ENCODE data around the gene TCF20.
A peak's percentile ranks its signal among the peaks of the same experiment; 100 is the strongest.

The TCF20 gene

DNA sequence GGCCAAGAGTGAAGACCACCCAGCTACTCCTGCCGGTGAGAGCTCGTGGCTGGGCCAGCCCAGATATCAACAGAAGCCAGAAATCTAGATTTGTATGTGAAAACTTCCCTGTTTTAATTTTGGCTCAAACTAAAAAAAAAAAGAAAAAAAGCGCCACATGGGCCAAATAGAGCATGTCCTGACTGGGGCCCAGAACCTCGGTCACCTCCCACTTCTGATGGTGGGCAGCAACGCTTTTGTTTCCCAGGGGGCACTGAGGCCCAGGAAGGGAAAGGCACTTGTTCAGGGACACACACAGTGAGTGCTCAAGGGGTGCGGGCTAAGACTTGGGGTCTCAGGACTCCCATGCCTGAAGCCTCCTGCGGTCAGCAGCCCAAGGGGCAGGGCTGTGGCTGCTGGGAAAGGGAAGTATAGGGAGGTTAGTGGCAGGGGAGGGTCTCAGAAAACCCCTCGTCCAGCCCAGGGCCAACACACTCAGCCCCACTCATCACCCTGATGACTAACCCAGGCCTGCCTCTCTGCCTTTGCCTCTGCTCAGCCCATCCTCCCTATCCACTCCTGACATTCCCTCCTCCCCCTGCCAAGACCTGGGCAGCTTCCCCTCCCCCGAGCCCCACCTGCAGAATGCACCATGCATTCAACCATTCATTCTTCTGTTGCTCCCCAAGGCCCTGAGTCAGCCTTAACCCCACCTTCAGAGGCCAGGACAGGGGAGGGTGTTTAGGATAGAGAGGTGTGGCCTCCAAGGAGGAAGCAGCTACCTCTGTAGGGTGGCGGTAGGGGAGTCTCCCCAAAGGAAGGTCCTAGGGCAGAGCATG is 30.0 kb upstream of the TCF20 start:
- no peak for DNase-seq (ENCODE audit: low read depth in 3 of 3, low spot score in 1 of 3)

DNA sequence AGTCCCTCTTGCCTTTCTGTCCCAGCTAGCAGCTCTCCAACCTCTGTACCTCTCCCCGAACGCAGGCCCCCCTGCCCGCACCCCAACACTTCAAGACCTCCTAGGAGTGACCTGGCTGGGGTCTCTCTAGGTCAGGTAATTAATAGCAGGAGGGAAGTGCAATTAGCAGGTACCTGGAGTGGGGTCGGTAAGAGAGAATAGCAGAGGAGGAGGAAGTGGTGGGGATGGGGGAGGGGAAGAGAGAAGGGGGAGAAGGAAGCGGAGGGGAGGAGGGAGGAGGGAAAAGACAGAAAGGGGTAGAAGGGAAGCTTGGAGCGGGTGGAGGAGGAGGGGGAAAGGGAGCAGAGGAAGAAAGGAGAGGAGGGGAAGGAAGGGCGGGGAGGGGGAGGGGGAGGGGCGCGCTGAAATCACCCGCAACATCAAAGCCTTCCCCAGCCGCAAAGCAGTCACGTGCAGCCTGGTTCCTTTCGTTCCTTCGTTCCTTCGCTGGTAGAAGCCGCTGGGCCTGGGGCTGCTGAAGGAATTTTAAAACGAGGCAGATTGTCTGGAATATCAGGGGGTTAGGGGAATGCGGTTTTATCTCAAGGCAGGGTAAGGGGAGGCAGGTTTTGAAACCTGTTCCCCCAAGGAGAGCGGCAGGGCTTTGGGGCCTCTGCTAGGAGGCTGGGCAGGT is 29.3 kb upstream of the TCF20 start:
- peak in 2 of 3 donors; percentile 31 to 33 for DNase-seq (ENCODE audit: low read depth in 3 of 3, low spot score in 1 of 3)

GRCh38 chr22:42298746-42299145 is 28.3 kb upstream of the TCF20 start:
- DNase-seq (ENCODE audit: low read depth in 3 of 3, low spot score in 1 of 3): no peak

DNA sequence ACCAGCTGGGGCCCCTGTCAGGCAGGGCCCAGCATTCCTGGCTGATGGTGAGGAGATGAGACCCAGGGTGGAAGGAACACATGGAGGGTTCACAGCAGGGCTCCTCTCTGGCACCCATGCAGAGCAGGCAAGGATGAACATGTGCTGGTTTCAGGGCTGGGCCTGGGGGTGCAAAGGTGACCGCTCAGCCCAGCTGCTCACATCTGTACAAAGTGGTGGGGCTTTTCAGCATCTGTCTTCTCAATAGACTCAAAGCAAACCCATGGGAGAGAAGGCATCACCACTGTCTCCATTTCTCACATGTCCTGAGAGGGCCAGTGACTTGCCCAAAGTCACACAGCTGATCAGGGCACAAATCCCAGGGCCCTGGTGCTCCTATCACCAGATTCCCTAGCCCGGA is 27.3 kb upstream of the TCF20 start:
- DNase-seq (ENCODE audit: low read depth in 3 of 3, low spot score in 1 of 3): no peak

GRCh38 chr22:42296883-42297282 is 26.4 kb upstream of the TCF20 start:
- no peak for DNase-seq (ENCODE audit: low read depth in 3 of 3, low spot score in 1 of 3)

GRCh38 chr22:42296381-42296853 is 26.0 kb upstream of the TCF20 start:
- no peak for DNase-seq (ENCODE audit: low read depth in 3 of 3, low spot score in 1 of 3)

- DNase-seq (ENCODE audit: low read depth in 3 of 3, low spot score in 1 of 3): no peak
Observed at GRCh38 chr22:42294034-42294985, 23.9 kb upstream of the TCF20 start.

DNA sequence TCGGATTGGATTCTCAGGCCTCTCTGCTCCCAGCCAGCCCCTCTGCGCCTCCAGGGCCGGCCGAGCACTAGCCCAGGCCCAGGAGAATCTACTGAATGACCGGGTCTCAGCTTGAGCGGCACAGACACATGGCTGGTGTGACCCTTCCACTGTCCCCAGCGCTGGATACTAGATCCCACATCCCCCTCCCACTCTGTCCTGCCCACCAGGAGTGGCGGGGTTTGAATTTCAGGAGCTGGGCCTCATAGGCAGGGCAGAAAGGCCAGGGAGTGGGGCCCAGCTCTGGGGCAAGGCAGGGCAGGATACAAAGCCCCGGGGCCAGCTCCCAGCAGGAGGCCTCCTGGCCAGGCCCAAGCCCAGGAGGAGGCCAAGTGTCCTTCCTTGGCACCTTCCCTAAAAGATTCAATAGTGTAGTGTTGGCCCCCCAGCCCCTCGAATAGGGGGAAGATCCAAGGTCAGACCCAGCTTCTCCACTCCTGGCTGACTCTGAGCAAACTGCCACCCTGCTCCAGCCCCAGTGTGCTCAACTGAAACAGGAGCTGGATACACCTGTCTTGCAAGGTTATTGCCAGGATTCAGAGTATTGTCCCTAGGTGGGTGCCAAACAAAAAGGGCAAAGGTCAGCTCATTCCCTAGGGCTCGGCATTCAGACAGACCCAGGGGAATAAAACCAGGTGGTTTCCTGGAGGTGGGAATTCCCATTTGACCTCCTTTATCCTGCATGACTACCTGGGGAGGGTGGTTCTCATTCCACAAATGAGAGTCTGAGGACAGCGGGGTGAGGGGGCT is 22.5 kb upstream of the TCF20 start:
- no peak for DNase-seq (ENCODE audit: low read depth in 3 of 3, low spot score in 1 of 3)

GRCh38 chr22:42291287-42291686 is 20.8 kb upstream of the TCF20 start:
- DNase-seq (ENCODE audit: low read depth in 3 of 3, low spot score in 1 of 3): no peak

GRCh38 chr22:42289671-42290541 is 19.5 kb upstream of the TCF20 start:
- no peak for DNase-seq (ENCODE audit: low read depth in 3 of 3, low spot score in 1 of 3)

DNA sequence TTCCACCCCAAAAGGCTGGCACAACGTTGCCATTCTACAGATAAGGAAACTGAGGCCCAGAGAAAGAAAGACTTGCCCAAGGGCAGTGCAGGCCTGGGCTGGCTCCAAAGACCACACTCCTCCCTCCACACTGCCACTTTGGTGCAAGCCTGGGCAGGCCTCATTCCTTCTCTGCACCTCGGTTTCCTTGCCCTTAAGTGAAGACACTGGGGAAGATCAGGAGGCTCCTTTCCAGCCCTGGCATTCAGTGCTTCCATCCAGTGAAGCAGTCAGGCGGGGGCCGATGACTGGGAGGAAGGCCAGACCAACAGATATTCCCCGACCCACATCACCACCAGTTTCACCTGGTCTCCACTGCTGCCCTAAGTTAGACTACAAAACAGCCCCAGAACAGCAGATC is 18.3 kb upstream of the TCF20 start:
- no peak for DNase-seq (ENCODE audit: low read depth in 3 of 3, low spot score in 1 of 3)

- no peak for DNase-seq (ENCODE audit: low read depth in 3 of 3, low spot score in 1 of 3)
Observed at GRCh38 chr22:42287174-42287890, 16.9 kb upstream of the TCF20 start.

DNA sequence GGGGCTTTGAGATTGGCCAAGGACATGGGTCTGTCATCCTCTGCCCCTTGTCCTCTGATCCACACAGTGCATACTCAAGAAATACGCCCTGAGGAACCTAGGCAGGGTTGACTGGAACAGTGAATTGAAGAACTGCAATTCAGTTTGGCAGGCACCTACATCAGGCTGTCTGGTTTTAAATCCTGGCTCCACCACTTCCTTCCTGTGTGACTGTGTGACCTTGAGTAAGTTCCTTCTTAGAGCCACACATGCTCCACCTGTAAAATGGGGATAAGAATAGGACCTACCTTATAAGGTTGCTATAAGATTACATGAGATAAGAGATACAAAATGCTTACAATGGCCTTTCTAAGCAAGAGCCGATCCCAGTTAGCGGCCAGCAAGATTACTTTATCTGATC is 15.8 kb upstream of the TCF20 start:
- DNase-seq (ENCODE audit: low read depth in 3 of 3, low spot score in 1 of 3): no peak

DNA sequence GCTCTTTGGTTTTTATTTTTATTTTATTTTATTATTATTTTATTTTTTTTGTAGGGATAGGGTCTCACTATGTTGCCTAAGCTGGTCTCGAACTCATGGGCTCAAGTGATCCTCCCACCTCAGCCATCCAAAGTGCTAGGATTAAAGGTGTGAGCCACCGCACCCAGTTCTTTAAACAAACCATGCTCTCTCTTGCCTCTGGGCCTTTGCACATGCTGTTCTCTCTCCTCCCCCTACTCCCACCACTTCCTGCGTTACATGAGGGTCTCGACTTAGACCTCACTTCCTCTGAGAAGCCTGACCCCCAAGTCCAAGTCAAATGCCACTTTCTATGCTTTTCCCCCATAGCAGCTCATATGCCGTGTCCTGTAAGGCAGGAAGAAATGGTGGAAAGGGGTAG is 15.2 kb upstream of the TCF20 start:
- no peak for DNase-seq (ENCODE audit: low read depth in 3 of 3, low spot score in 1 of 3)

DNA sequence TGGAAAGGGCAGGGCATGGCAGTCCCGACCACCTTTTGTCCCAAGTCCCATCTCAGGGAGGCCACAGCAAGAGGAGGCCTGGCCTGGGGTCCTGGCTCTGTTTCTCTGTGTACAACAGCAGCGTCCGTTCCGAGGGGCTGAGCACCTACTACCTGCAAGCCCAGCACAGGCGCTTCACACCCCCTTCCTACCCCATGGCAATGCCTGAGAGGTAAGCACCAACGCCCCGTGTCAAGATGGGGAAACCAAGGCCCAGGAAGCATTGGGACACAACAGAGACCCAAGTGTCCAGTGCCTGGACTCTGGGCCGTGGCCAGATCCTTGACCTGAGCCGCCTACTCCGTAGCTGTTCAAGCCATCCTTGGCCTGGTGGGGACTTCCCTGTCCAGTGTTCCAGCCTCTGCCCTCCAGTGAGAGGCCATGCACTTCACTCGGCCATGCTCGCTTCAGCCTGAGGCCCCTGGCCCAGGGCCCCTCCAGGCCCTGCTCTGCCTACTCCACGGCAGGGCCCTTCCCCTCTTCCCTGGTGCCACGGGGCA is 14.3 kb upstream of the TCF20 start:
- DNase-seq (ENCODE audit: low read depth in 3 of 3, low spot score in 1 of 3): no peak

GRCh38 chr22:42284202-42284591 is 13.7 kb upstream of the TCF20 start:
- DNase-seq (ENCODE audit: low read depth in 3 of 3, low spot score in 1 of 3): no peak

GRCh38 chr22:42283278-42284201 is 13.1 kb upstream of the TCF20 start:
- DNase-seq (ENCODE audit: low read depth in 3 of 3, low spot score in 1 of 3): no peak

DNA sequence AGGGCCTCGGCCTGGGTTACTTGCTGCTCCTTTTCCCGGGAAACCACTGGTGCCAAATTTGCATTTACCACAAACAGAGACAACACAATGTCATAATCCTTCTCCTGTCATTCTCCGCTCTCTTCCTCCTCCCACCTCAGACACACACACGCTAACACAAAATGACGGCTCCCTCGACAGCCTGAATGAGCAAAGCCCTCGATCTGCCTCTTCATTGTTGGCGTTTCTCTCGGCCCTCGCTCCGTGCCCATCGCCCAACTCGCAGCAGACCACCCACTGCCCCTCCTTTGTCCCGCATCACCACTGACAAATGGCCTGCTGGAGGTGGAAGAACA is 12.5 kb upstream of the TCF20 start:
- DNase-seq (ENCODE audit: low read depth in 3 of 3, low spot score in 1 of 3): no peak
